Measurements from ENCODE around the gene PSME1.
A peak's percentile ranks its signal among the peaks of the same experiment; 100 is the strongest.

The PSME1 gene

DNA sequence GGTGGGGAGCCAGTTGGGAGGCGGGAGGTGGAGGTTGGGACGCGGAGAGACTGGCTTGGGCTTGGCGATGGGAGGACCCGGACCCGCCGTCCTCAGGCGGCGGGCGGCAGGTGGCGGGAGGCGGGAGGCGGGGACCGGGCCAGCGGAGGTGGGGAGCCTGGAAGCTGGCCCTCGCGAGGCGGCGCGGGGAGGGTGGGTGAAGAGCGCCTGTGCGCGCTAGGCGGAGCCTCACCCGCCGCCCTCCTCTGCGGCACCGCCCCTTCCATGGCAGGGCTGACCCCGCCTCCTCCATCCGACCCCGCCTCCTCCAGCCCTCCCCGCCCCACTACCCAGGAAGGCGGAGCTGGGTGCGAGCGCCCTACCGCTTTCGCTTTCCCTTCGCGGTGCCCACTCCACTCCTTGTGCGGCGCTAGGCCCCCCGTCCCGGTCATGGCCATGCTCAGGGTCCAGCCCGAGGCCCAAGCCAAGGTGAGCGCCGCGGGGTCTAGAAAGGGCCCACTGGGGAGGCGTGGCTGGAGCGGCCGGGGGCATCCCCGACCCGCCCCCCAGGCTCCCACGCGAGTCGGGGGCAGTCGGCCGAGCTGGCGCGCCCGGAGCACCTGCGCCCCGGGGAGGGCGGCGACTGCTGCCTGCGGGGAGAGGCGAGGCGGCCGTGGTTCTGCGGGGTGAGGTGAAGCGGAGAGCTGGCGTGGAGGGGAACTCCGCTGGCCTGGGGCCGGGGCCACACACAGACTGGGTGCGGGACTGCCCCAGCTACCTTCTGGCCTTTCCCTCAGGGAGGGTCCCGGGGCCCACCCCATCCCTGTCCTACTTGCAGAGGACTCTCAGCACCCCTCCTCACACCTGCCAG is at the start of gene PSME1:
PSME1 (plus strand) TSS at position 361 of the 850 bp plus-strand sequence; CDS start at position 430, 69 bp downstream.
- DNase-seq = peak; percentile 96

DNA sequence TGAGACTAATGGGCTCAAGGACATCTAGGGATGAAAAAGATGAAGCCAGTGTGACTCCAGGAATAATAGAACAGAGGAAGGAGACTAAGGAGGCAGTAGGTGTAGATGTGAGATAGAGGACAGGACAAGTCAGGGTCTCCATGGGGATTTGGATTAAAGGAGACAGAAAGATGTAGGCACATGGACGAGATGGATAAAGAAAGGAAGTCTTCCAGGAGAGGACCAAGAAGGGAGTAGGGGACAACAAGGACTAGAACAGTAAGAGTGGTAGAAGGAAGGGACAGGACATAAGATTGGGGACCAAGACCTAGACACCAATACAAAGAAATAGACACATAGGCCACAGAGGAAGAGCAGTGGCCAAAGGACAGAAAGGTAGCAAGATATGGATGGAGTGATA is 49.0 kb upstream of the PSME1 start:
- no peak for DNase-seq

DNA sequence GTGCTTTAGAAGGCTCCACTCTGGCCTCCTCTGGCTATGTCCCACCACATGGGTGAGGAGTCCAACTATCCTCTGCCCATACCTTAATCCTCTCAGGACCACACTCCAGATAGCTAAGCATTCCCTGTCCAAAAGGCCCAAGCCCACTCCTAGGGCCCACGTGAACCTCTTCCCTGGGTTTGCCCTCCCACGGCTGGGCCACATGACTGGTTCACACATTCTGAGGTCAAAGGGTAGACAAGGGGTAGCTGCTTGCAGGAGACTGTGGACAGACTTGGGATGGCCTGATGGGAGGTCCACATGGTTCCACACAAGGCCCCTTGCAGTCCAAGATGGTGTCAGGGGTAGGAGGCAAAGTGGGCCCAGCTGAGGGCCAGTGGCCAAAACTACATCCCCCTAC is 47.9 kb upstream of the PSME1 start:
- no peak for DNase-seq

GRCh38 chr14:24089890-24090289 is 46.1 kb upstream of the PSME1 start:
- DNase-seq = no peak

GRCh38 chr14:24092110-24092504 is 43.9 kb upstream of the PSME1 start:
- no peak for DNase-seq

DNA sequence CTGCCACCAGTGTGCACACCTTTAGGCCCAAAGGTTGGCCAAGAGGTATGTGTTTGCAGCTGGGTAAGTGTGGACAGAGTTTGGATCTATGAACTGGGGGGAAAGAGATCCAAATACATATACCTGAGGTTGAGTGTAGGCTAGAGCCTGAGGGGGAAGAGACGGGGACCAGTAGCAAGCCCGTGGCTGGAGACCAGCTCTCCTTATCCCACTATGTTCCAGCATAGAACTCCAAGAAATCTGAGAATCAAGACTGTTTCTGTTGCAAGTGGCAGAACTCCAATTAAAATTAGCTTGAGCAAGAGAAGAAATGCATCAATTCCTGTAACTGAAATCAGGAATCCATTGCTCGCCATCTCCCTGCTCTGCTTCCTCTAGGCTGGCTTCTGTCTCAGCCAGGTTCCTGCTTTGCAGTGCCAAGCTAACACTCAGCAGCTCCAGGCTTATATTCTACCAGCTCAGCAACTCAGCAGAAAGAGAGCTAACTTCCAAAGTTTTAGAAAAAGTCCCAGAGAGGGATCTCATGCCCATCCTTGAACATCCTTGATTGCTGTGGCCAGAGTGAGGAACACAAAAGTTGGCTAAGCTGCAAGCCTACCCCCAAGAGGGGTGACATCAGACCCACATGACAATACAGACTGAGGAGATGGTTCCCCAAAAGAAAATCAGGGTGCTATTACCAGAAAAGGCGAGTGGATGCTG is 43.3 kb upstream of the PSME1 start:
- no peak for DNase-seq

DNA sequence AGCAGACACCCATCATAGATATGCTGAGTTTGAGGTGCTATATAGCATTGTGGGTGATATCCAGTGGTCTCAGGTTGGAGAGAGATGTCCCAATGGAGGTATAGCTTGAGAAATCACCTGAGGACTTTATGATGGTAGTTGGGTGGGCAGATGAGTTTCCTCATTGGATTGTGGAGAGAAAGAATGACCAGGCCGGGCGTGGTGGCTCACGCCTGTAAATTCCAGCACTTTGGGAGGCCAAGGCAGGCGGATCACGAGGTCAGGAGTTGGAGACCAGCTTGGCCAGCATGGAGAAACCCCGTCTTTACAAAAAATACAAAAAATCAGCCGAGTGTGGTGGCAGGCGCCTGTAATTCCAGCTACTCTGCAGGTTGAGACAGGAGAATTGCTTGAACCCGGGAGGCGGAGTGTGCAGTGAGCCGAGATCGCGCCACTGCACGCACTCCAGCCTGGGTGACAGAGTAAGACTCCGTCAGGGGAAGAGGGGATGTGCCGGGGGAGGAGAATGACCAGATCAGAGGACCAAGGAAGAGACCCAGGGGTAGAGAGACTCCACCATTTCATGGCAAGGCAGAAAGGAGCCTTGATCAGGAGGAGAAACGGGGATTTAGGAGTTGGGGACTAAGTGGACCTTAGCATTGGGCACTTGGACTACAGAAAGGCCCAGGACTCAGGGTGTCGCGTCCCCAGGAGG is 42.6 kb upstream of the PSME1 start:
- no peak for DNase-seq

GRCh38 chr14:24093901-24094840 is 41.8 kb upstream of the PSME1 start, which contains the start of gene PCK2:
Gene PCK2 (plus strand): TSS chr14:24094311. CDS start chr14:24094406, 95 bp downstream.
- DNase-seq = peak; percentile 94

DNA sequence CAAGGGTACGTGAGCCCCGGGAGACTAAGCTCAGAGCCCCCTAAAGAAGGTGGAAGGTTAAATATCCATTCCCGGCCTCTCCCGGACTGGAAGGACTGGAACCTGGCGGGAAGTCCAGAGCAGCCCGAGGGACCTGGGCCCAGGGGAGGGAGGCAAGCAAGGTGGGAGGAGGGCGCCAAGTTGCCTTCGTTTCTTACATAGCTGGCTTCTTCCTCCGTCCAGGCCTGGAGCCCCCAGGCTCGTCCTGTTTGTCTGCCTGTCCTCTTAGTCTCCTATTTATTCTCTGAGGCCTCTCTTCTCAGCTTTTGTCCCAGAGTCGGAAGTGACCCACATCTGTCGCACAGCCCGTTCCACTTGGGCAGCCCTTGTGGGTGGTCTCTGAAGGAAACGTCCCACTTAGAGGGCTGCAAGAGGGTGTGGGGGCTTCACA is 41.1 kb upstream of the PSME1 start:
- no peak for DNase-seq

GRCh38 chr14:24095271-24096068 is 40.5 kb upstream of the PSME1 start:
- DNase-seq = peak; percentile 78

DNA sequence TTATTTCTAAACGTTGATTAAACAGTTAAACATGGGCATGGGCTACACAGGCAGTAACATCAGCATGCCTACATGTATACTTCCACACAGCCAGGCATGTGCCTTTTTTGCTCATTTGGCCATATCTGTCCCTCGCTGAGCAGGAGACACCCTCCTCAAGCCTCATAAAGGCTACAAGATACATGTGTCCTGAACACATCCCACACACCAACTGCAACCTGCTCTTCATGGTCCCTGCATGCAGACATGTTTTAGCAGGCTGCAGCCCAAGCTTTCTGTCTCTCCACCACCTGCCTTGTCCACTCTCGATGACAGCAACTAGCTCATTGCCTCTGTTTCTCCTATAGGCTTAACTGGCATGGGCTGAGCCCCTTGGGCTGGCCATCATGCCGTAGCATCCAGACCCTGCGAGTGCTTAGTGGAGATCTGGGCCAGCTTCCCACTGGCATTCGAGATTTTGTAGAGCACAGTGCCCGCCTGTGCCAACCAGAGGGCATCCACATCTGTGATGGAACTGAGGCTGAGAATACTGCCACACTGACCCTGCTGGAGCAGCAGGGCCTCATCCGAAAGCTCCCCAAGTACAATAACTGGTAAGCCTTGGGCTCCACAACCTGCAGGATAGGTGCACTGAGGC is 39.3 kb upstream of the PSME1 start:
- DNase-seq = no peak

- no peak for DNase-seq
Observed at GRCh38 chr14:24098229-24098926, 37.6 kb upstream of the PSME1 start.

DNA sequence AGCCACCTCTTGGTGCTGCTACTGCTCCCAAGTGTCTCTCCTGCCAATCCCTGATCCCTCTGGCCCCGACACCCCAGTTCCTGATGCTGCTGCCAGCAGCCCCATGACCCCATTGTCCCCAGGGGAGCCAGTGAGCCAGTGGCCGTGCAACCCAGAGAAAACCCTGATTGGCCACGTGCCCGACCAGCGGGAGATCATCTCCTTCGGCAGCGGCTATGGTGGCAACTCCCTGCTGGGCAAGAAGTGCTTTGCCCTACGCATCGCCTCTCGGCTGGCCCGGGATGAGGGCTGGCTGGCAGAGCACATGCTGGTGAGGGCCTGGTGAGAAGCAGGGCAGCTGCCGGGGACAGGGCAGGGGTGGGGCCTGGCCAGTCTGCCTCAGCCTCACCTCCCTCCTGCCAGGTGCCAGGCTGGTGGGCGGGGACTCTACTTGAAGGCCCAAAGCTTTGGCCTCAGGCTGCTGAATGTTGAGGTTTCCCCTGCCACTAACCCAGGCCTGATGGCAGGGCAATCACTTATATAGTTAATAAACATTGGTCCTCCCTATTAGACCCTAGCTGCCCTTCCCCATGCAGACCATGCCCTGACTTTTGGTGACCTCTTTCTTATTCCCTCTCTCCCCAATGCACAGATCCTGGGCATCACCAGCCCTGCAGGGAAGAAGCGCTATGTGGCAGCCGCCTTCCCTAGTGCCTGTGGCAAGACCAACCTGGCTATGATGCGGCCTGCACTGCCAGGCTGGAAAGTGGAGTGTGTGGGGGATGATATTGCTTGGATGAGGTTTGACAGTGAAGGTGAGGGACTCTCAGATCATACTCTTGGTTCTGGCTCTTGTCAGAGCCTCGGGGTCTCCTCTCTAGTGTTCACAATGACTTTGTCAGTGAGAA is 36.8 kb upstream of the PSME1 start:
- no peak for DNase-seq

DNA sequence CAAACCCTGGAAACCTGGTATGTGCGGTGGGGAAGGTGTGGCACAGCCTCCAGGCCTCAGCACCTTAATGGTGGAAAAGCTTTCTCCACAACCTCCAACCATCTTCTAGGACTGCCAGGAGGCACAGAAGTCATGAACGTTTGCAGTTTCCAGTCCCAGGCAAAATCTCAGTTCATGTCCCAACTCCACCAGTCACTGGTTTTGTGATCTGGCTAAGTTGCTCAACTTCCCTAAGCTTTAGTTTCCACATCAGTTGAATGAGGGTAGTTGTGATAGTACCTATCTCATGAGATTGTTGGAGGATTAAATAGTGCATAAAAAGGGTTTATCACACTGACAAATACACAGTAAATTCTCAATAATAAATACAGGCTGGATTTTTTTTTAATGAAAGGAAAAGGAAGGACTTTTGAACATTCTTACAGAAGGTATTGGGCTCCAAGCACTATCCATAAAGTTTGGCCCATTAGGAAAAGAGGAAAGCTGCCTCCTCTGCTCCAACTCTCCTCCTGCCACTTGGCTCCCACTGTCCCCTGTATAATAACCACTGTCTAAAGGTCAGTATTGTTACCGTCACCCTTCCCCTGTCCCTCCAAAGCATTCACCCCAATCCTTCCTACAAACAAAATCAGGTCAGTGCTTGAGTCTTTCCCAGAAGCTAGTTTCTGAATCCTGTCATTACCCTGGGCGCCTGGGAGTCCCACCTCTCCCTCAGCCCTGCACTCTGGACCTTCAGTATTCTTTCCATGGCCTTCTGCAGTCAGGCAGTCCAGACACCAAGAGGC is 35.6 kb upstream of the PSME1 start:
- no peak for DNase-seq

- no peak for DNase-seq
Observed at GRCh38 chr14:24100982-24101494, 35.0 kb upstream of the PSME1 start.

- no peak for DNase-seq
Observed at GRCh38 chr14:24102357-24103048, 33.5 kb upstream of the PSME1 start.

DNA sequence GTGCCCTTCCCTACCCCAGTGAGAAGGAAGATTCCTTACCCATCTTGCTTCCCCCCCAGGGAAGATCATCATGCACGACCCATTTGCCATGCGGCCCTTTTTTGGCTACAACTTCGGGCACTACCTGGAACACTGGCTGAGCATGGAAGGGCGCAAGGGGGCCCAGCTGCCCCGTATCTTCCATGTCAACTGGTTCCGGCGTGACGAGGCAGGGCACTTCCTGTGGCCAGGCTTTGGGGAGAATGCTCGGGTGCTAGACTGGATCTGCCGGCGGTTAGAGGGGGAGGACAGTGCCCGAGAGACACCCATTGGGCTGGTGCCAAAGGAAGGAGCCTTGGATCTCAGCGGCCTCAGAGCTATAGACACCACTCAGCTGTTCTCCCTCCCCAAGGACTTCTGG is 32.5 kb upstream of the PSME1 start:
- no peak for DNase-seq

All from activated CD4-positive, alpha-beta T cell treated with anti-CD3 and anti-CD28 coated beads, Interleukin-2, Interleukin-6, amounts not matched to agents 100 ng/mL and 50 ng/mL, durations not matched to agents 16 hours and 8 hours (primary cell).